Loucy (cell line): Measurements from ENCODE around the gene KEAP1.
"Not testable (repeated sequence)": the region's sequence is repeated elsewhere in the genome, so short reads cannot be mapped to it uniquely, and the experiment has no call there.

ENCODE experiments used
- H2AFZ ChIP-seq: fragments of 200-600 bp; sonication (generic); 2 replicates; pipeline ENCODE4 v1.6.0; 2016; ENCODE audit warnings: antibody characterized with exemption, mild to moderate bottlenecking, low read length, moderate library complexity
- H3F3A ChIP-seq: fragments of 200-600 bp; 2 replicates; pipeline ENCODE4 v1.6.0; 2016; ENCODE audit warnings: antibody characterized with exemption, low read depth, mild to moderate bottlenecking
- H3K27me3 ChIP-seq: fragments of 200-600 bp; sonication (generic); 2 replicates; pipeline ENCODE4 v1.6.1; 2014; ENCODE audit warnings: low read length, mild to moderate bottlenecking; ENCODE audit not compliant: insufficient read depth, poor library complexity, severe bottlenecking
- H3K36me3 ChIP-seq: fragments of 200-600 bp; sonication (generic); 2 replicates; pipeline ENCODE4 v1.6.1; 2016; ENCODE audit warnings: low read length; ENCODE audit not compliant: insufficient read depth
- H3K4me1 ChIP-seq: fragments of 200-600 bp; sonication (generic); 2 replicates; pipeline ENCODE4 v1.5.1; 2014; ENCODE audit warnings: low read length, mild to moderate bottlenecking; ENCODE audit not compliant: insufficient read depth, poor library complexity, severe bottlenecking
- H3K4me2 ChIP-seq: fragments of 200-600 bp; sonication (generic); 2 replicates; pipeline ENCODE4 v1.6.0; 2014; ENCODE audit warnings: antibody characterized with exemption, low read length, low read depth, mild to moderate bottlenecking; ENCODE audit not compliant: poor library complexity, severe bottlenecking
- H3K4me3 ChIP-seq: fragments of 200-600 bp; sonication (generic); 2 replicates; pipeline ENCODE4 v1.5.1; 2014; ENCODE audit warnings: low read length, mild to moderate bottlenecking, mixed read lengths; ENCODE audit not compliant: poor library complexity, severe bottlenecking
- H3K79me2 ChIP-seq: fragments of 200-600 bp; sonication (generic); 2 replicates; pipeline ENCODE4 v1.6.1; 2014; ENCODE audit warnings: low read length; ENCODE audit not compliant: insufficient read depth
- H3K9ac ChIP-seq: fragments of 200-600 bp; sonication (generic); 2 replicates; pipeline ENCODE4 v1.6.0; 2014; ENCODE audit warnings: mild to moderate bottlenecking, low read depth, low read length, moderate library complexity; ENCODE audit not compliant: poor library complexity, severe bottlenecking
- H3K9me2 ChIP-seq: fragments of 200-600 bp; sonication (generic); replicated peaks from 2 replicates; pipeline ENCODE4 v1.6.1; 2016; ENCODE audit warnings: low read depth, low read length, mixed read lengths
- H3K9me3 ChIP-seq: fragments of 200-600 bp; sonication (generic); 2 replicates; pipeline ENCODE4 v1.6.1; 2014; ENCODE audit warnings: mild to moderate bottlenecking, antibody characterized with exemption, low read length, low read depth; ENCODE audit not compliant: insufficient read depth
- H4K20me1 ChIP-seq: fragments of 200-600 bp; sonication (generic); 2 replicates; pipeline ENCODE4 v1.6.0; 2014; ENCODE audit warnings: antibody characterized with exemption, low read length, mild to moderate bottlenecking; ENCODE audit not compliant: insufficient read depth, poor library complexity, severe bottlenecking
- EZH2phosphoT487 ChIP-seq: fragments of 200-600 bp; IDR thresholded peaks from 2 replicates; pipeline ENCODE4 v1.6.1; 2018; ENCODE audit warnings: antibody characterized with exemption, mild to moderate bottlenecking, moderate library complexity, borderline replicate concordance
- TF ChIP-seq, protein P1 (sequence below): fragments of 200-600 bp; sonication (generic); conservative IDR thresholded peaks from 2 replicates; pipeline ENCODE4 v1.5.1; 2014; ENCODE audit warnings: mild to moderate bottlenecking, antibody characterized with exemption, low read length

The KEAP1 gene

GRCh38 chr19:10462557-10462956 is 40.6 kb downstream of the KEAP1 start:
- no peaks in the 10 kb centered on the region for H3F3A ChIP-seq
- no peaks in the 10 kb centered on the region for H3K9me3 ChIP-seq
- no peak overlapping the region for H3K9ac ChIP-seq
- no peak for TF ChIP-seq EZH2phosphoT487
- TF ChIP-seq, protein P1, sequence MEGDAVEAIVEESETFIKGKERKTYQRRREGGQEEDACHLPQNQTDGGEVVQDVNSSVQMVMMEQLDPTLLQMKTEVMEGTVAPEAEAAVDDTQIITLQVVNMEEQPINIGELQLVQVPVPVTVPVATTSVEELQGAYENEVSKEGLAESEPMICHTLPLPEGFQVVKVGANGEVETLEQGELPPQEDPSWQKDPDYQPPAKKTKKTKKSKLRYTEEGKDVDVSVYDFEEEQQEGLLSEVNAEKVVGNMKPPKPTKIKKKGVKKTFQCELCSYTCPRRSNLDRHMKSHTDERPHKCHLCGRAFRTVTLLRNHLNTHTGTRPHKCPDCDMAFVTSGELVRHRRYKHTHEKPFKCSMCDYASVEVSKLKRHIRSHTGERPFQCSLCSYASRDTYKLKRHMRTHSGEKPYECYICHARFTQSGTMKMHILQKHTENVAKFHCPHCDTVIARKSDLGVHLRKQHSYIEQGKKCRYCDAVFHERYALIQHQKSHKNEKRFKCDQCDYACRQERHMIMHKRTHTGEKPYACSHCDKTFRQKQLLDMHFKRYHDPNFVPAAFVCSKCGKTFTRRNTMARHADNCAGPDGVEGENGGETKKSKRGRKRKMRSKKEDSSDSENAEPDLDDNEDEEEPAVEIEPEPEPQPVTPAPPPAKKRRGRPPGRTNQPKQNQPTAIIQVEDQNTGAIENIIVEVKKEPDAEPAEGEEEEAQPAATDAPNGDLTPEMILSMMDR = no peak
- H3K4me3 ChIP-seq = no peak overlapping the region
- H3K4me2 ChIP-seq = no peak overlapping the region
- no peaks in the 10 kb centered on the region for H3K79me2 ChIP-seq
- peaks cover 3% of the 10 kb centered on the region for H3K4me1 ChIP-seq
- no peaks in the 10 kb centered on the region for H3K27me3 ChIP-seq
- H2AFZ ChIP-seq = no peak overlapping the region
- no peaks in the 10 kb centered on the region for H3K36me3 ChIP-seq
- no peaks in the 10 kb centered on the region for H4K20me1 ChIP-seq
- H3K9me2 ChIP-seq = no peaks in the 10 kb centered on the region

DNA sequence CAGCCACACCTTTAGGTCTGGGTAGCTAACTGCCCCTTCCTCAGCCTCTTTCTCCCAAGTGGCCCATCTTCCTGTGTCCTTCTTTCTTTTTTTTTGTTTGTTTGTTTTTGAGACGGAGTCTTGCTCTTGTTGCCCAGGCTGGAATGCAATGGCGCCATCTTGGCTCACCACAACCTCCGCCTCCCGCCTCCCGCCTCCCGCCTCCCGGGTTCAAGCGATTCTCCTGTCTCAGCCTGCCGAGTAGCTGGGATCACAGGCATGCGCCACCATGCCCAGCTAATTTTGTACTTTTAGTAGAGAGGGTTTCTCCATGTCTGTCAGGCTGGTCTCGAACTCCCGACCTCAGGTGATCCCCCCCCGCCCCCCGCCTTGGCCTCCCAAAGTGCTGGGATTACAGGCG is 41.1 kb downstream of the KEAP1 start:
- not testable (repeated sequence) for H3K4me1 ChIP-seq, H3K4me3 ChIP-seq, H3K9ac ChIP-seq

GRCh38 chr19:10461047-10461949 is 41.9 kb downstream of the KEAP1 start:
- no peaks in the 10 kb centered on the region for H3F3A ChIP-seq
- no peaks in the 10 kb centered on the region for H4K20me1 ChIP-seq
- no peak overlapping the region for H3K9ac ChIP-seq
- no peak for TF ChIP-seq EZH2phosphoT487
- TF ChIP-seq, protein P1 = no peak
- no peaks in the 10 kb centered on the region for H3K27me3 ChIP-seq
- no peaks in the 10 kb centered on the region for H3K9me2 ChIP-seq
- no peaks in the 10 kb centered on the region for H3K36me3 ChIP-seq
- no peaks in the 10 kb centered on the region for H3K79me2 ChIP-seq
- 0 out of 2 replicates have a peak overlapping the region, but pooled peaks have one; percentile 32 for H2AFZ ChIP-seq
- no peaks in the 10 kb centered on the region for H3K9me3 ChIP-seq
- peaks cover 3% of the 10 kb centered on the region for H3K4me1 ChIP-seq
- no peak overlapping the region for H3K4me3 ChIP-seq
- H3K4me2 ChIP-seq = peak overlapping the region; percentile 69

More for the DNA sequence above, 41.1 kb downstream of the KEAP1 start:
- not testable (repeated sequence) for H4K20me1 ChIP-seq, H3K36me3 ChIP-seq, H2AFZ ChIP-seq, H3F3A ChIP-seq, H3K27me3 ChIP-seq, H3K4me2 ChIP-seq, H3K79me2 ChIP-seq, H3K9me3 ChIP-seq, H3K9me2 ChIP-seq

DNA sequence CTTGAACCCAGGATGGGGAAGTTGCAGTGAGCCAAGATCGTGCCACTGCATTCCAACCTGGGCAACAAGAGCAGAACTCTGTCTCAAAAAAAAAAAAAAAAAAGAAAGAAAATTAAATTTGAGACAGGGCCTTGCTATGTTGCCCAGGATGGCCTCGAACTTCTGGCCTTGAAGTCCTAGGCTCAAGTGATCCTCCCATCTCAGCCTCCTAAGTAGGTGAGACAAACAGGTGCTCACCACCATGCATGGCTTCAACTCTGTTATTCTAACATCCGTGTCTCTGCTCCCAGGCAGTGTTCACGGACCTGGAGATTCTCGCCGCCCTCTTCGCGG is 42.5 kb downstream of the KEAP1 start:
- H3K4me2 ChIP-seq = no peak overlapping the region

GRCh38 chr19:10458733-10459132 is 44.4 kb downstream of the KEAP1 start:
- not testable (repeated sequence) for H3K9ac ChIP-seq, H3K79me2 ChIP-seq, H3K9me3 ChIP-seq, H3K4me2 ChIP-seq, H3K27me3 ChIP-seq, H3K9me2 ChIP-seq, H4K20me1 ChIP-seq, H3K4me1 ChIP-seq, H3K36me3 ChIP-seq, H3K4me3 ChIP-seq, H3F3A ChIP-seq, H2AFZ ChIP-seq

More for the DNA sequence above, 42.5 kb downstream of the KEAP1 start:
- Histone ChIP-seq H3K79me2 (no peaks in the 10 kb centered on the region), H3K27me3 (no peaks in the 10 kb centered on the region), H3K9me3 (no peaks in the 10 kb centered on the region), H3K9me2 (no peaks in the 10 kb centered on the region), H3F3A (no peaks in the 10 kb centered on the region), H3K36me3 (no peaks in the 10 kb centered on the region), H3K4me1 (peaks cover 3% of the 10 kb centered on the region), H2AFZ (no peak overlapping the region), H3K9ac (no peak overlapping the region), H3K4me3 (no peak overlapping the region), H4K20me1 (no peaks in the 10 kb centered on the region)
- TF ChIP-seq, protein P1 = no peak
- no peak for TF ChIP-seq EZH2phosphoT487
